Liver (tissue), 3 donors: ENCODE data around the gene CCR3.

Experiments
- ATF3 ChIP-seq: IDR thresholded peaks from 2 replicates; pipeline ENCODE4 v1.6.1; 2016; ENCODE audit warnings: antibody characterized with exemption
- CTCF ChIP-seq: fragments of 150-350 bp; IDR thresholded peaks from 2 replicates; pipeline ENCODE4 v1.5.1; 2017; ENCODE audit warnings: improper control_type of control experiment, low read depth, low read length; ENCODE audit not compliant: missing input control
- EGR1 ChIP-seq, 2 donors: IDR thresholded peaks; 2 replicates each; pipeline ENCODE4 v1.6.1; 2016 to 2018; ENCODE audit warnings: antibody characterized with exemption in 2 of 2, low read depth in 2 of 2
- GABPA ChIP-seq, 2 donors: IDR thresholded peaks in 1 of 2; conservative IDR thresholded peaks in 1 of 2; 2 replicates each; pipeline ENCODE4 v1.6.1; 2016; ENCODE audit warnings: antibody characterized with exemption in 2 of 2, mild to moderate bottlenecking in 1 of 2, moderate library complexity in 1 of 2
- HNF4A ChIP-seq, 2 donors: conservative IDR thresholded peaks; 2 replicates each; pipeline ENCODE4 v1.6.1; 2016; ENCODE audit warnings: antibody characterized with exemption in 2 of 2, mild to moderate bottlenecking in 2 of 2
- MAX ChIP-seq: IDR thresholded peaks from 2 replicates; pipeline ENCODE4 v1.6.1; 2016; ENCODE audit warnings: antibody characterized with exemption
- RAD21 ChIP-seq, 2 donors: IDR thresholded peaks; 2 replicates each; pipeline ENCODE4 v1.6.1; 2016; ENCODE audit warnings: antibody characterized with exemption in 2 of 2, mild to moderate bottlenecking in 2 of 2
- REST ChIP-seq: IDR thresholded peaks from 2 replicates; pipeline ENCODE4 v1.6.1; 2016; ENCODE audit warnings: antibody characterized with exemption, mild to moderate bottlenecking
- RXRA ChIP-seq, 2 donors: IDR thresholded peaks; 2 replicates each; pipeline ENCODE4 v1.6.1; 2017 to 2018; ENCODE audit warnings: antibody characterized with exemption in 2 of 2, mild to moderate bottlenecking in 1 of 2
- TAF1 ChIP-seq: conservative IDR thresholded peaks from 2 replicates; pipeline ENCODE4 v1.6.1; 2016; ENCODE audit warnings: antibody characterized with exemption, mild to moderate bottlenecking
- donor health status: healthy.
- donor health status: healthy.

GRCh38 chr3:46285931-46286619 is 43.8 kb downstream of the CCR3 start:
- no peak for TF ChIP-seq CTCF
- TF ChIP-seq HNF4A (conservative IDR thresholded peaks at IDR 0.05), result no peak
- no peak for TF ChIP-seq EGR1 (IDR thresholded peaks at IDR 0.05; ENCODE audit: low read depth in 2 of 2)
- no peak for TF ChIP-seq RAD21 (IDR thresholded peaks at IDR 0.05)
- TF ChIP-seq TAF1, result no peak
- TF ChIP-seq MAX, result no peak
- no peak for TF ChIP-seq GABPA (IDR thresholded peaks at IDR 0.05 in 1 of 2, conservative IDR thresholded peaks at IDR 0.05 in 1 of 2)
- no peak for TF ChIP-seq RXRA (IDR thresholded peaks at IDR 0.05)
- no peak for TF ChIP-seq ATF3
- TF ChIP-seq REST, result no peak
